ENCODE results near the gene IL11.

DNA sequence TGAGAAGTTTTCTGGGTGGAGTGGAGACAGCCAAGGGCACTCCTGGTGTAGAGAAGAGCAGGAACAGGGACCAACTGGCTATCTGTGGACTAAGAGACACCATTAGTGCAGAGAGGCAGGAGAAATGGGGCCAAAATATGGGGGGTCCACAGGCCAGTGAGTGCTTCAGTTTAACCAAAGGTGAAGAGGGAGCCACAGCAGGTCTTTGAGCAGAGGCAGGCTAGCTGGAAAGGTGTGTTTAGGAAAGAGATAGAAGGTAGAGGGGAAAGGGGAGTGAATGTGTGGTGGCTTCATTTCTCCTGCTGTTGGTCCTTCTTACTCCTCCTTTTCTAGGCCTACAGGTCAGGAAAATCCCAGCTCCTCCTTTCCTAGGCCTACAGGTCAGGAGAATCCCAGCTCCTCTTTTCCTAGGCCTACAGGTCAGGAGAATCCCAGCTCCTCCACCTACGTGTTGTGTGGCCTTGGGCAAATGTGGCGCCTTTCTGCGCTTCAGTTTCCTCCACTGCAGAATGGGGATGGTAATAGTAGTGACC is 12.3 kb upstream of the IL11 start:
- TF ChIP-seq, protein P1, sequence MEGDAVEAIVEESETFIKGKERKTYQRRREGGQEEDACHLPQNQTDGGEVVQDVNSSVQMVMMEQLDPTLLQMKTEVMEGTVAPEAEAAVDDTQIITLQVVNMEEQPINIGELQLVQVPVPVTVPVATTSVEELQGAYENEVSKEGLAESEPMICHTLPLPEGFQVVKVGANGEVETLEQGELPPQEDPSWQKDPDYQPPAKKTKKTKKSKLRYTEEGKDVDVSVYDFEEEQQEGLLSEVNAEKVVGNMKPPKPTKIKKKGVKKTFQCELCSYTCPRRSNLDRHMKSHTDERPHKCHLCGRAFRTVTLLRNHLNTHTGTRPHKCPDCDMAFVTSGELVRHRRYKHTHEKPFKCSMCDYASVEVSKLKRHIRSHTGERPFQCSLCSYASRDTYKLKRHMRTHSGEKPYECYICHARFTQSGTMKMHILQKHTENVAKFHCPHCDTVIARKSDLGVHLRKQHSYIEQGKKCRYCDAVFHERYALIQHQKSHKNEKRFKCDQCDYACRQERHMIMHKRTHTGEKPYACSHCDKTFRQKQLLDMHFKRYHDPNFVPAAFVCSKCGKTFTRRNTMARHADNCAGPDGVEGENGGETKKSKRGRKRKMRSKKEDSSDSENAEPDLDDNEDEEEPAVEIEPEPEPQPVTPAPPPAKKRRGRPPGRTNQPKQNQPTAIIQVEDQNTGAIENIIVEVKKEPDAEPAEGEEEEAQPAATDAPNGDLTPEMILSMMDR (IDR thresholded peaks at IDR 0.05; ENCODE audit: extremely low read depth in 1 of 2, insufficient read depth in 1 of 2, low read depth in 1 of 2, low read length in 2 of 2): no peak
- TF ChIP-seq FOS (IDR thresholded peaks at IDR 0.05; ENCODE audit: borderline replicate concordance, insufficient read depth, low read length) (no peak), POLR2AphosphoS5 (IDR thresholded peaks at IDR 0.05; ENCODE audit: insufficient read depth, low read depth, low read length) (no peak), EZH2 (IDR thresholded peaks at IDR 0.05; ENCODE audit: borderline replicate concordance, low read depth, low read length, severe bottlenecking) (no peak), POLR2A (IDR thresholded peaks at IDR 0.05; ENCODE audit: low read depth, low read length) (no peak), GATA2 (IDR thresholded peaks at IDR 0.05; ENCODE audit: insufficient read depth, insufficient read length, low read depth, low read length) (no peak)
